ENCODE measurements around the gene VSTM2L. TPM values are rescaled to one million over a fixed set of nuclear protein-coding genes. Genes with fewer than 3 reads are reported as not detected.

VSTM2L gene
- total RNA-seq, 3 donors from 2014 or later, result 0.81 to 2.6 (median 2.6) TPM

DNA sequence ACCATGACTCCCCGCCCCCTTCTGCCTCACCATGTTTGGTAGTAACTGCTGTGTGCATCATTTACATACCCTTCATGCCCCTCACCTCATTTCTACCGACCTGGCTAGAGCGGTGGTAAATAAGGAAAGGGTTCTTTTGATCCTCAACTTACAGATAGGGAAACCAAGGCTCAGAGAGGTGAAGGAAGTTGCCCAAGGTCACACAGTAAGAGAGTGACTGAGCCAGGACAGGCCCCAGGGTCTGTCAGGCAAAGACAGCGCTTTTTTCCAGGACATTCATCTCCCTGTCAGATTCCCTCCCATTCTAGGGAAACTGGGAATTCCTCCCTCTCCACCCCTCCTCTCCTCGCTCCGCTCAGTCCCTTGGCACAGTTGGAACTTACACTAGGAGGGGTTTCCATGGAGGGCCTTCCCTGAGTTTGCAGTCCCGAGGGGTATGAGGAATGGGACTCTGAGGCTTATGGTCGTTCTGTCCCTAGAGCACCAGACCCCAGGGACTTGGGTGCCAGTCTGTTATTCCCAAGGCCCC, 2.0 kb downstream of the VSTM2L start:
- TF ChIP-seq, protein P1, sequence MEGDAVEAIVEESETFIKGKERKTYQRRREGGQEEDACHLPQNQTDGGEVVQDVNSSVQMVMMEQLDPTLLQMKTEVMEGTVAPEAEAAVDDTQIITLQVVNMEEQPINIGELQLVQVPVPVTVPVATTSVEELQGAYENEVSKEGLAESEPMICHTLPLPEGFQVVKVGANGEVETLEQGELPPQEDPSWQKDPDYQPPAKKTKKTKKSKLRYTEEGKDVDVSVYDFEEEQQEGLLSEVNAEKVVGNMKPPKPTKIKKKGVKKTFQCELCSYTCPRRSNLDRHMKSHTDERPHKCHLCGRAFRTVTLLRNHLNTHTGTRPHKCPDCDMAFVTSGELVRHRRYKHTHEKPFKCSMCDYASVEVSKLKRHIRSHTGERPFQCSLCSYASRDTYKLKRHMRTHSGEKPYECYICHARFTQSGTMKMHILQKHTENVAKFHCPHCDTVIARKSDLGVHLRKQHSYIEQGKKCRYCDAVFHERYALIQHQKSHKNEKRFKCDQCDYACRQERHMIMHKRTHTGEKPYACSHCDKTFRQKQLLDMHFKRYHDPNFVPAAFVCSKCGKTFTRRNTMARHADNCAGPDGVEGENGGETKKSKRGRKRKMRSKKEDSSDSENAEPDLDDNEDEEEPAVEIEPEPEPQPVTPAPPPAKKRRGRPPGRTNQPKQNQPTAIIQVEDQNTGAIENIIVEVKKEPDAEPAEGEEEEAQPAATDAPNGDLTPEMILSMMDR (IDR thresholded peaks at IDR 0.05), result no peak
- intact Hi-C loops (cut with DNase I, micrococcal nuclease), result no loop called here
- Histone ChIP-seq H3K4me1 (ENCODE audit: low read depth) (no peaks in the 10 kb centered on the region), H3K4me3 (no peak overlapping the region), H3K9me3 (no peaks in the 10 kb centered on the region), H3K36me3 (ENCODE audit: low read depth) (no peaks in the 10 kb centered on the region)
- DNase-seq (no peak), ATAC-seq (no peak)

DNA sequence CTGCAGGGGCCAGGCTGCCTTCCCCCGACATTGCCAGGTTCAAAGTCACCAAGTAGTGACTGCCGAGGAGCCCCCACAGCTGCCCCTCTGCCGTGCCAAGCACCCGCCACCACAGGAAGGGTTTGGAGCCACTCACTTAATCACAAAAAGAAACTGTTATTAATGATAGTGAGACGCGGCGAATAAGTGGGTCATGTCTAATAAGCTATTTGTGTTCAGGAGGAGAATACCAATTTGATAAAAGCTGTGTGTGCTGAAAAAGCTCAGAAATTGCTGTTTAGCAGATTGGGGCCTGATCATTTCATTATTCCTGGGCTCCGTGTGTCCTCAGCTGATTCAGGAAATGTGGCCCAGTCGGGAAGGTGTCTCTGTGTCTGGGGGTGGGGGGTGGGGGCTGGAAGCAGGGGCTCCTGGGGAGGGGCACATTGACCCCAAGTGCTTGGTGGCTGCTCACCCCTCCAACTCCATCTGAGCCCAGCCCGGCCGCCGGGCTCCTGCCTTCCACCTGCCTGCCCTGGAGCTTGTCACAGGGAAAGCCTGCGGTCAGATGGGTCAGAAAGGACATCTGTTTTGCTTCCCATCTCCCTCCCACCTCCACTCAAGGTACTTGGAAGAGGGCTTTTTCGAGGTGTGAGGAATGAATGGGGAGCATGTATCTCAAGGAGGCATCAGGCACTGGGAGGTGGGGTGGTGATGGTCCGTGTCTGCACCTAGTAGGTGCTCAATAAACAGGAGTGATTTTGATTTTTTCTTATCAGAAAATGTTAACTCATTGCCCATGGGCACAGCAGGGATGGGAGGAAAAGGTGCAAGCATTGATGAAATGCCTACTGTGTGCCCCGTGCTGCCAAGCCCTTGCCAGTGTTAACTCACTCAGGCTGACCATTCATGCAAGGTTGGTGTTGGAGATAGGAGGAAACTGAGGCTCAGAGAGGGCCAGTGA, 3.0 kb downstream of the VSTM2L start:
- TF ChIP-seq, protein P1 (IDR thresholded peaks at IDR 0.05), result no peak

DNA sequence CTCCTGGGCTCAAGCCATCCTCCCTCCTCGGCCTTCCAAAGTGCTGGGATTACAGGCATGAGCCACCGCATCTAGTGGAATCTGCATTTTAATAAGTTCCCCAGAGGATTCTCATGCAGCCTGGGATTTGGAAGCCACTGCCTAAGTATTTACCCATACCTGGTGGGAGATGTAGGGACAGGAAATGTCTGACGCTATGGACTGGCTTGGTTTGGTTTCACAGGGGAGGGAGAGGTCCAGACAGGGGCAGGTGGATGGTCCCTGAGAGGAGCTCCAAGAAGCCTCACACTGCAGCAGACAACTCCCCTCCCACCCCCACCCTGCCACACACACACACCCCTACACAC, 4.4 kb downstream of the VSTM2L start:
- TF ChIP-seq, protein P1 (IDR thresholded peaks at IDR 0.05), result no peak
- intact Hi-C loops (cut with DNase I, micrococcal nuclease), result no loop called here
- no peak for ATAC-seq
- Histone ChIP-seq H3K4me1 (ENCODE audit: low read depth) (no peaks in the 10 kb centered on the region), H3K4me3 (no peak overlapping the region), H3K9me3 (no peaks in the 10 kb centered on the region), H3K36me3 (ENCODE audit: low read depth) (no peaks in the 10 kb centered on the region)
- DNase-seq, result no peak

More for the DNA sequence above, 3.0 kb downstream of the VSTM2L start:
- no peak for DNase-seq
- Histone ChIP-seq H3K4me3 (no peak overlapping the region), H3K4me1 (ENCODE audit: low read depth) (no peaks in the 10 kb centered on the region), H3K36me3 (ENCODE audit: low read depth) (no peaks in the 10 kb centered on the region), H3K9me3 (no peaks in the 10 kb centered on the region)
- no peak for ATAC-seq
- intact Hi-C loops (cut with DNase I, micrococcal nuclease), result no loop called here

DNA sequence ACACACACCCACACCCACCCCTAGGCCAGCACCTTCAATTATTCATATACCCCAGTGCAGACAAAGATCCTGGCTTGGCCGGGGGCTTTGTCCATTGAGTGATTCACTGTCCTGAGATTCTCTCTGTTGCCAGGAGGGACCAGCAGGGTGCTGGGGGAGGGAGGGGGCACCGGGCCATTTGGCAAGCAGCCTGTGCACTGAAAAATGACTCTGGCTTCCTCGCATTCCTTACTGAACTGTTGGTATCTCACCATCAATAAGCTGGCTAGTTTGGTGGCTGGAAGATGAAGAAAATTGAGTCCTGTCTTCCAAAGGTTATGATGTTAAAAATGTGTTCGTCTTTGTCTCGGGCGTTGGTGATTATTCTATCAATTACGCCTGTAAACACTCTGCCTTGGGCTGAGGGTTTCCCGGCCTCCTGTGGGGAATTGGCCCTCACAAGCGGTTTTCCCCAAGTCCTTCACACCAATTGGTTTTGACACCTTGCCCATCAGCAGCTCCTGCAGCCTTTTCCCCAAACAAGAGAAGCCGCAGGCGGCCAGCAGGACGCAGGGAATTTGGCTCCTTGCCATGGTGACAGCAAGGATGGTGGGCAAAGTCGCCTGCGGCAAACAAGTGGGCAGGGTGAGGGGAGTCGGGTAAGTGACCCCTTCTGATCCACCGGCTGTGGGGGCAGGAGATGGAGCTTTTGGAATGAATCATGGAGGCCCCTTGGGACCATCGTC, 4.9 kb downstream of the VSTM2L start:
- Histone ChIP-seq H3K4me1 (ENCODE audit: low read depth) (no peaks in the 10 kb centered on the region), H3K9me3 (no peaks in the 10 kb centered on the region), H3K4me3 (no peak overlapping the region), H3K36me3 (ENCODE audit: low read depth) (no peaks in the 10 kb centered on the region)
- no peak for ATAC-seq
- DNase-seq, result no peak
- intact Hi-C loops (cut with DNase I, micrococcal nuclease), result no loop called here
- TF ChIP-seq, protein P1 (IDR thresholded peaks at IDR 0.05), result no peak

DNA sequence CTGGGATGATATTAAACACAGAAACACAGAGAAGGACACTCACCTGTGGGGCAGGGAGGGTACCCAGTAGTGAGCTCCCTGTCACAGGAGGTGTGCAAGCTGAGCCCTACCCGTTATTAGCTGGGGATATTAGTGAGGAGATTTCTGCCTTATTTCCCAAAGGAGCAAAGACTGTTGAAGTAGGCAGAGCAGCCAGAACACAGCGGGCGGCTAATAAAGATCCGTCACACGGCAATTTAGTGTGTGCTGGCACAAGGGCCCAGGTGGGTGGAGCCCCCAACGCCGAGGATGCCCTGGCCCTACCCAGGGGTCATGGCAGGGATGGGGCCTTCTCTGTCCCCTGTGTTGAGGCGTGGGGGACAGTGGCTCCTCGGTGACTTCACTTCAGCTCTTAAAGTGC, 8.3 kb downstream of the VSTM2L start:
- TF ChIP-seq, protein P1 (IDR thresholded peaks at IDR 0.05), result no peak
- Histone ChIP-seq H3K9me3 (no peaks in the 10 kb centered on the region), H3K4me1 (ENCODE audit: low read depth) (peaks cover 7% of the 10 kb centered on the region), H3K36me3 (ENCODE audit: low read depth) (no peaks in the 10 kb centered on the region), H3K4me3 (no peak overlapping the region)
- DNase-seq, result no peak
- no peak for ATAC-seq
- intact Hi-C loops (cut with DNase I, micrococcal nuclease), result no loop called here

All from mucosa of descending colon (tissue), 3 donors.